Liver (tissue), 9 donors: ENCODE measurements around the gene KRT33B. TPM values are rescaled to one million over a fixed set of nuclear protein-coding genes. Genes with fewer than 3 reads are reported as not detected.

Experiments
- DNase-seq: peaks from one replicate; pipeline ENCODE4 v3.0.0-alpha.2; 2017; ENCODE audit warnings: low spot score
- H3K27ac ChIP-seq, 2 donors: one replicate each; pipeline ENCODE4 v1.7.0; 2013; ENCODE audit warnings: inconsistent platforms in 2 of 2, low read length in 2 of 2, control low read depth in 1 of 2, low read depth in 1 of 2, mild to moderate bottlenecking in 1 of 2
- H3K27me3 ChIP-seq, 4 donors: one replicate each; pipeline versions ENCODE4 v1.6.1 to v1.7.0; 2013; ENCODE audit warnings: low read length in 3 of 4, inconsistent platforms in 1 of 4, mild to moderate bottlenecking in 1 of 4, moderate library complexity in 1 of 4; ENCODE audit not compliant: control insufficient read depth in 4 of 4, insufficient read depth in 4 of 4
- H3K36me3 ChIP-seq, 4 donors: one replicate each; pipeline versions ENCODE4 v1.6.1 to v1.7.0; 2013; ENCODE audit warnings: low read length in 3 of 4, mild to moderate bottlenecking in 3 of 4, low read depth in 1 of 4, moderate library complexity in 1 of 4; ENCODE audit not compliant: control insufficient read depth in 4 of 4, insufficient read depth in 3 of 4
- H3K4me1 ChIP-seq, 4 donors: one replicate each; pipeline versions ENCODE4 v1.6.1 to v1.7.0; 2013; ENCODE audit warnings: low read length in 3 of 4, mild to moderate bottlenecking in 3 of 4, moderate library complexity in 1 of 4; ENCODE audit not compliant: control insufficient read depth in 4 of 4, insufficient read depth in 4 of 4
- H3K4me3 ChIP-seq, 3 donors: one replicate each; pipeline versions ENCODE4 v1.6.1 to v1.7.0; 2013; ENCODE audit warnings: low read length in 3 of 3, control low read depth in 1 of 3, low read depth in 1 of 3, mild to moderate bottlenecking in 1 of 3
- H3K9ac ChIP-seq, 2 donors: one replicate each; pipeline ENCODE4 v1.7.0; 2013; ENCODE audit warnings: low read length in 2 of 2, mild to moderate bottlenecking in 2 of 2, moderate library complexity in 2 of 2, control low read depth in 1 of 2, low read depth in 1 of 2
- H3K9me3 ChIP-seq, 4 donors: one replicate each; pipeline versions ENCODE4 v1.6.1 to v1.7.0; 2013; ENCODE audit warnings: low read length in 3 of 4; ENCODE audit not compliant: control insufficient read depth in 4 of 4
- ATF3 ChIP-seq: IDR thresholded peaks from 2 replicates; pipeline ENCODE4 v1.6.1; 2016; ENCODE audit warnings: antibody characterized with exemption
- CTCF ChIP-seq: fragments of 150-350 bp; IDR thresholded peaks from 2 replicates; pipeline ENCODE4 v1.5.1; 2017; ENCODE audit warnings: improper control_type of control experiment, low read depth, low read length; ENCODE audit not compliant: missing input control
- EGR1 ChIP-seq, 2 donors: IDR thresholded peaks; 2 replicates each; pipeline ENCODE4 v1.6.1; 2016 to 2018; ENCODE audit warnings: antibody characterized with exemption in 2 of 2, low read depth in 2 of 2
- FOXA1 ChIP-seq: IDR thresholded peaks from 2 replicates; pipeline ENCODE4 v1.6.1; 2016; ENCODE audit warnings: antibody characterized with exemption
- FOXA2 ChIP-seq: IDR thresholded peaks from 2 replicates; pipeline ENCODE4 v1.6.1; 2016; ENCODE audit warnings: antibody characterized with exemption
- GABPA ChIP-seq, 2 donors: IDR thresholded peaks in 1 of 2; conservative IDR thresholded peaks in 1 of 2; 2 replicates each; pipeline ENCODE4 v1.6.1; 2016; ENCODE audit warnings: antibody characterized with exemption in 2 of 2, mild to moderate bottlenecking in 1 of 2, moderate library complexity in 1 of 2
- HNF4A ChIP-seq, 2 donors: conservative IDR thresholded peaks; 2 replicates each; pipeline ENCODE4 v1.6.1; 2016; ENCODE audit warnings: antibody characterized with exemption in 2 of 2, mild to moderate bottlenecking in 2 of 2
- HNF4G ChIP-seq: IDR thresholded peaks from 2 replicates; pipeline ENCODE4 v1.6.1; 2016; ENCODE audit warnings: antibody characterized with exemption
- JUND ChIP-seq, 2 donors: IDR thresholded peaks; 2 replicates each; pipeline ENCODE4 v1.6.1; 2016; ENCODE audit warnings: antibody characterized with exemption in 2 of 2
- NR2F2 ChIP-seq: IDR thresholded peaks from 2 replicates; pipeline ENCODE4 v1.6.1; 2016; ENCODE audit warnings: antibody characterized with exemption
- RAD21 ChIP-seq, 2 donors: IDR thresholded peaks; 2 replicates each; pipeline ENCODE4 v1.6.1; 2016; ENCODE audit warnings: antibody characterized with exemption in 2 of 2, mild to moderate bottlenecking in 2 of 2
- RXRA ChIP-seq, 2 donors: IDR thresholded peaks; 2 replicates each; pipeline ENCODE4 v1.6.1; 2017 to 2018; ENCODE audit warnings: antibody characterized with exemption in 2 of 2, mild to moderate bottlenecking in 1 of 2
- SP1 ChIP-seq: IDR thresholded peaks from 2 replicates; pipeline ENCODE4 v1.6.1; 2018; ENCODE audit warnings: antibody characterized with exemption, mild to moderate bottlenecking
- TAF1 ChIP-seq: conservative IDR thresholded peaks from 2 replicates; pipeline ENCODE4 v1.6.1; 2016; ENCODE audit warnings: antibody characterized with exemption, mild to moderate bottlenecking
- YY1 ChIP-seq: IDR thresholded peaks from 2 replicates; pipeline ENCODE4 v1.6.1; 2016; ENCODE audit warnings: antibody characterized with exemption, mild to moderate bottlenecking
- WGBS: extraction: QIAGEN DNeasy Blood & Tissue Kit; methylation state at CpG from one replicate; pipeline ENCODE4 v1.1.7; 2013; 5-methylcytosine and 5-hydroxymethylcytosine counted together
- polyA plus RNA-seq, 2 donors: library from polyadenylated mRNA; stranded (reverse) in 1 of 2; unstranded in 1 of 2; fragments of 200-250 nt in 1 of 2; fragments of >200 nt in 1 of 2; fragmentation: Nextera tagmentation in 1 of 2; extraction: Ambion mirVana in 1 of 2; gene quantifications; one replicate each; pipeline versions ENCODE4 v1.2.1 to v1.2.3, GENCODE V29; 2013 to 2015
- total RNA-seq, 2 donors: library from RNA; depleted of rRNA; stranded (reverse); fragments of >200 nt; gene quantifications; one replicate each; pipeline ENCODE4 v1.2.3, GENCODE V29; 2014
- TF ChIP-seq, protein P1 (sequence below): IDR thresholded peaks from 2 replicates; pipeline ENCODE4 v1.6.1; 2016; ENCODE audit warnings: antibody characterized with exemption
- TF ChIP-seq, protein P2 (sequence below): IDR thresholded peaks from 2 replicates; pipeline ENCODE4 v1.6.1; 2016; ENCODE audit warnings: antibody characterized with exemption, mild to moderate bottlenecking
- donor health status: healthy.
- donor health status: healthy.
- donor health status: healthy.
- donor health status: healthy.
- donor health status: healthy.

Gene KRT33B
- total and polyA plus RNA-seq, 4 donors: not detected

GRCh38 chr17:41327411-41328120, 42.0 kb downstream of the KRT33B start:
- no peaks in the 10 kb centered on the region for H3K9me3 ChIP-seq
- H3K4me1 ChIP-seq: no peaks in the 10 kb centered on the region
- WGBS: 85% methylated on average over 8 of the region's 8 CpGs
- H3K4me3 ChIP-seq: no peak overlapping the region
- no peak overlapping the region for H3K9ac ChIP-seq
- no peak for DNase-seq
- H3K27ac ChIP-seq: no peak overlapping the region
- no peaks in the 10 kb centered on the region for H3K36me3 ChIP-seq
- no peaks in the 10 kb centered on the region for H3K27me3 ChIP-seq
- TF ChIP-seq EGR1 (IDR thresholded peaks at IDR 0.05; ENCODE audit: low read depth in 2 of 2) (no peak), NR2F2 (no peak), ATF3 (no peak), RXRA (IDR thresholded peaks at IDR 0.05) (no peak), GABPA (IDR thresholded peaks at IDR 0.05 in 1 of 2, conservative IDR thresholded peaks at IDR 0.05 in 1 of 2) (no peak), CTCF (no peak), TAF1 (no peak), JUND (IDR thresholded peaks at IDR 0.05) (no peak), FOXA1 (no peak), RAD21 (IDR thresholded peaks at IDR 0.05) (no peak)
- TF ChIP-seq, protein P1, sequence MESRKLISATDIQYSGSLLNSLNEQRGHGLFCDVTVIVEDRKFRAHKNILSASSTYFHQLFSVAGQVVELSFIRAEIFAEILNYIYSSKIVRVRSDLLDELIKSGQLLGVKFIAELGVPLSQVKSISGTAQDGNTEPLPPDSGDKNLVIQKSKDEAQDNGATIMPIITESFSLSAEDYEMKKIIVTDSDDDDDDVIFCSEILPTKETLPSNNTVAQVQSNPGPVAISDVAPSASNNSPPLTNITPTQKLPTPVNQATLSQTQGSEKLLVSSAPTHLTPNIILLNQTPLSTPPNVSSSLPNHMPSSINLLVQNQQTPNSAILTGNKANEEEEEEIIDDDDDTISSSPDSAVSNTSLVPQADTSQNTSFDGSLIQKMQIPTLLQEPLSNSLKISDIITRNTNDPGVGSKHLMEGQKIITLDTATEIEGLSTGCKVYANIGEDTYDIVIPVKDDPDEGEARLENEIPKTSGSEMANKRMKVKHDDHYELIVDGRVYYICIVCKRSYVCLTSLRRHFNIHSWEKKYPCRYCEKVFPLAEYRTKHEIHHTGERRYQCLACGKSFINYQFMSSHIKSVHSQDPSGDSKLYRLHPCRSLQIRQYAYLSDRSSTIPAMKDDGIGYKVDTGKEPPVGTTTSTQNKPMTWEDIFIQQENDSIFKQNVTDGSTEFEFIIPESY: no peak

DNA sequence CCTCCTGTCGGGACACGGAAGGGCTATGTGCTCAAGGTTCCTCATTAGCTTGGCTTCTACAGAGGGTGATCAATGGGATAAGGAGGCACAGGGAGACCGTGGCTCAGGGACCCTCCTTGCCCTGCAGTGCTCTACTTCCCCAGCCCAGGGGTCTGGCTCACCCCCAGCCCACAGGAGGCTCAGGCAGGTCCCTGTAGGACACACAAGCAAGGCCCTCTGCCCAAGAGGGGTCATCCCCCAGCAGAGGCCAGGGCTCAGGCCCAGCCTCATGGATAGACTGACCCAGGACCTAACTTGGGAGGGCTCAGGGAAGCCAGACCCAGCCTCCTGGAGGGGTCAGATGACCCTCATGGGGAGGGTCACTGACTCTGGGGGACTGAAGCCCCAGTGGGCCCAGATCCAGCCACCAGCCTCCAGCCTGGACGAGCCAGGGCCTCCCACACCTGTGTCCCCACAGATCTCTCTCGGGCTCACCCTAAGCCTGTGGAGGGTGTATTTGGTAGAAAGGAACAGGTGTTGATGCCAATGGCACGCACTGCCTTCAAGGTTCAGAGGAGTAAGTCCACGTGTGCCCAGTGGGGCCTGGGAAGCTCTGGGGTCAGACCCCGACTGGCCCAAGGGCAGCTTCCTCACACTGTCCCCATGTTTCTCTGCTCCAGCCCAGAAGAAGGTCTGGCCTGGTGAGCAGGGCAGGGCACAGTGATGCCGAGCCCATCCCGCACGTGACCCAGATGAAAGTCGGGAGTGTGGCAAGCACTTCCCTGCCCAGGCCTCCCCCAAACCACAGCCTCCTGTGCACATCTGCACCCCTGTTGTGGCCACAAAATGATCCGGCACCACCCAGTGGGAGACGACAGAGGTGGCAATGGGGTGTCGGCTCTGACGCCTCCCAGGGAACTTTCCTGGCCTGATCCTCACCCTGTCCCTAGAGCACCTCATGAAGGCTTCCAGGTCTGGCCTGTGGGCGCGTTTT, 43.2 kb downstream of the KRT33B start:
- Histone ChIP-seq H3K9me3 (no peaks in the 10 kb centered on the region), H3K4me1 (no peaks in the 10 kb centered on the region), H3K27me3 (no peaks in the 10 kb centered on the region), H3K9ac (no peak overlapping the region), H3K27ac (no peak overlapping the region), H3K36me3 (no peaks in the 10 kb centered on the region), H3K4me3 (no peak overlapping the region)
- DNase-seq: no peak
- TF ChIP-seq EGR1 (IDR thresholded peaks at IDR 0.05; ENCODE audit: low read depth in 2 of 2) (no peak), HNF4G (no peak), TAF1 (no peak), FOXA1 (no peak), HNF4A (conservative IDR thresholded peaks at IDR 0.05) (no peak), RXRA (IDR thresholded peaks at IDR 0.05) (no peak), FOXA2 (no peak), SP1 (no peak), GABPA (IDR thresholded peaks at IDR 0.05 in 1 of 2, conservative IDR thresholded peaks at IDR 0.05 in 1 of 2) (no peak), RAD21 (IDR thresholded peaks at IDR 0.05) (no peak), ATF3 (no peak), YY1 (no peak), NR2F2 (no peak), JUND (IDR thresholded peaks at IDR 0.05) (no peak)
- TF ChIP-seq, protein P2, sequence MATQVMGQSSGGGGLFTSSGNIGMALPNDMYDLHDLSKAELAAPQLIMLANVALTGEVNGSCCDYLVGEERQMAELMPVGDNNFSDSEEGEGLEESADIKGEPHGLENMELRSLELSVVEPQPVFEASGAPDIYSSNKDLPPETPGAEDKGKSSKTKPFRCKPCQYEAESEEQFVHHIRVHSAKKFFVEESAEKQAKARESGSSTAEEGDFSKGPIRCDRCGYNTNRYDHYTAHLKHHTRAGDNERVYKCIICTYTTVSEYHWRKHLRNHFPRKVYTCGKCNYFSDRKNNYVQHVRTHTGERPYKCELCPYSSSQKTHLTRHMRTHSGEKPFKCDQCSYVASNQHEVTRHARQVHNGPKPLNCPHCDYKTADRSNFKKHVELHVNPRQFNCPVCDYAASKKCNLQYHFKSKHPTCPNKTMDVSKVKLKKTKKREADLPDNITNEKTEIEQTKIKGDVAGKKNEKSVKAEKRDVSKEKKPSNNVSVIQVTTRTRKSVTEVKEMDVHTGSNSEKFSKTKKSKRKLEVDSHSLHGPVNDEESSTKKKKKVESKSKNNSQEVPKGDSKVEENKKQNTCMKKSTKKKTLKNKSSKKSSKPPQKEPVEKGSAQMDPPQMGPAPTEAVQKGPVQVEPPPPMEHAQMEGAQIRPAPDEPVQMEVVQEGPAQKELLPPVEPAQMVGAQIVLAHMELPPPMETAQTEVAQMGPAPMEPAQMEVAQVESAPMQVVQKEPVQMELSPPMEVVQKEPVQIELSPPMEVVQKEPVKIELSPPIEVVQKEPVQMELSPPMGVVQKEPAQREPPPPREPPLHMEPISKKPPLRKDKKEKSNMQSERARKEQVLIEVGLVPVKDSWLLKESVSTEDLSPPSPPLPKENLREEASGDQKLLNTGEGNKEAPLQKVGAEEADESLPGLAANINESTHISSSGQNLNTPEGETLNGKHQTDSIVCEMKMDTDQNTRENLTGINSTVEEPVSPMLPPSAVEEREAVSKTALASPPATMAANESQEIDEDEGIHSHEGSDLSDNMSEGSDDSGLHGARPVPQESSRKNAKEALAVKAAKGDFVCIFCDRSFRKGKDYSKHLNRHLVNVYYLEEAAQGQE: no peak
- TF ChIP-seq, protein P1: no peak
- WGBS: 86% methylated on average over 18 of the region's 18 CpGs
